Keratinocyte (primary cell): ENCODE data around the gene TIPIN.

Experiments used
- CTCF ChIP-seq, 3 experiments: IDR thresholded peaks in 1 of 3; conservative IDR thresholded peaks in 1 of 3; optimal IDR thresholded peaks in 1 of 3; 2 replicates in 2 of 3; 3 replicates in 1 of 3; pipeline versions ENCODE3 to v1.5.1; 2011; ENCODE audit warnings: low read length in 3 of 3, mild to moderate bottlenecking in 3 of 3, moderate library complexity in 2 of 3, control low read depth in 1 of 3, inconsistent platforms in 1 of 3; ENCODE audit not compliant: insufficient read depth in 2 of 3; ENCODE audit errors: extremely low read depth in 1 of 3
- EZH2 ChIP-seq: IDR thresholded peaks from one replicate; pipeline ENCODE4 v1.6.1; 2012; ENCODE audit warnings: inconsistent platforms, mild to moderate bottlenecking, low read length, moderate library complexity

DNA sequence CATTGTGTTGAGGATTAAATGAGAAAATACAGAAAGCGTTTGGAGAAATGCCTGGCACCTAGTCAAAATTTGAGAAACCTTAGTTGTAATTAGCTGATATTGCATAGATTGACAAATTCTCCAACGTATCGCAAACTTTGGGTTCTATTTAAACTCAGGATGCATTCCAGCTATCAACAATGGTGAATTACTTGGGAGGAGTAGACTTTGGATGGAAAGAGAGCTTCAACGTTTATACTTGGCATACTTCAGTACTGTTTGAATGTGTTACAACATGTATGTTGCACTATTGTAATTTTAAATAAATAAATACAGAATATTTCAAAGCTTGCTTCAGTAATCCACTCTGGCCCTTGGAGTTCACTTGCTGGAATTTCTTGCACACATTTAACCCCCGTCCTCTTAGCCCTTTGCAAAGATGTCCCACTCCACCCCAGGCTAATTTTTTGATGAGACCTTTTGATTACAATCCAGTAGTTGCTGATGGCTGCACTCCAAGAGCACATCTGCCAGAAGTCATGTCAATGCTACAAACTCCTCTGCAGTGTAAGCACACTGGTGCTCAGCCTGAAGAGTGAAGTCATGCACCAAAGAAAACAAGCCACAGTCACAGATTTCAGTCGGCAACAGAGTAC, 67.8 kb downstream of the TIPIN start:
- no peak for TF ChIP-seq CTCF (optimal IDR thresholded peaks at IDR 0.05 in 1 of 3, IDR thresholded peaks at IDR 0.05 in 1 of 3, conservative IDR thresholded peaks at IDR 0.05 in 1 of 3; ENCODE audit: extremely low read depth in 1 of 3, insufficient read depth in 2 of 3, low read length in 3 of 3)
- TF ChIP-seq EZH2 = no peak
